NCI-H128 (cell line): Measurements from ENCODE around the gene DYRK3.
"Not testable (repeated sequence)": the region's sequence is repeated elsewhere in the genome, so short reads cannot be mapped to it uniquely, and the experiment has no call there.

ENCODE experiments used
- DNase-seq: peaks from one replicate; lab custom pipeline; 2025; ENCODE audit not compliant: unreplicated experiment; lab: John Stamatoyannopoulos, UW

DYRK3 gene

DNA sequence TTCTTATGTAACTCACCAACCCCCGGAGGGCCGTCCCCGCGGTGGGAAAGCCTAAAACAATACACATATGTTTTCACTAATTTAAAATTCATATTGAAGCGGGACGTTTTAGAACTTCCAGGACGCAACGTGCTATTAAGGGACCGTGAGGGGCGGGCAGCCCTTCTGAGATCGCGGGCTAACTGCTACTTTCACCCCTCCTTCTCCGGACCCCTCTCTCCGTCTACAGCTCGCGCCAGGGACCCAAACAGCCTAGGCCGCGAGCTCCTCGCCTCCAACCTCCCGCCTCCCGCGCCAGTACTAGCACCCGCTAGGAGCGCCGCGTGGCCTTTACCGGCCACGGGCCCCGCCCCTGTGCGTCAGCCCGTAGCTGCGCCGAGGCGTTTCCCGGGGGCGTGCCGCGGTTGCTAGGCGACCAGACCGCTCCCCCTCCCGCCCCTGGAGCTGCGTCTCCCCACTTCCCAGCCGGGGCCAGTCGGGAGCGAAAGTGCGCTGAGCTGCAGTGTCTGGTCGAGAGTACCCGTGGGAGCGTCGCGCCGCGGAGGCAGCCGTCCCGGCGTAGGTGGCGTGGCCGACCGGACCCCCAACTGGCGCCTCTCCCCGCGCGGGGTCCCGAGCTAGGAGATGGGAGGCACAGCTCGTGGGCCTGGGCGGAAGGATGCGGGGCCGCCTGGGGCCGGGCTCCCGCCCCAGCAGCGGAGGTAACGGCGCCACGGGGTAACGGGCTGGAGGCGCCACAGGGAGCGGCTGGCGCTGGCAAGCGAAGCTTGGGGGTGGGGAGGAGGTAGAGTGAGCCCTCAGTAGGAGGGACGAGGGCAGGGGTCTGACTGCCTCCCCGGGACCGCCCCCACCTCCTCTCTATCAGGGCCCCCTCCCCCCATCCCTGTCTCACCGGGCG lies at the start of gene DYRK3:
TSS of gene DYRK3 (plus strand) at position 457 of the 898 bp plus-strand sequence. CDS start at position 625, 168 bp downstream.
- DNase-seq = peak; percentile 94

DNA sequence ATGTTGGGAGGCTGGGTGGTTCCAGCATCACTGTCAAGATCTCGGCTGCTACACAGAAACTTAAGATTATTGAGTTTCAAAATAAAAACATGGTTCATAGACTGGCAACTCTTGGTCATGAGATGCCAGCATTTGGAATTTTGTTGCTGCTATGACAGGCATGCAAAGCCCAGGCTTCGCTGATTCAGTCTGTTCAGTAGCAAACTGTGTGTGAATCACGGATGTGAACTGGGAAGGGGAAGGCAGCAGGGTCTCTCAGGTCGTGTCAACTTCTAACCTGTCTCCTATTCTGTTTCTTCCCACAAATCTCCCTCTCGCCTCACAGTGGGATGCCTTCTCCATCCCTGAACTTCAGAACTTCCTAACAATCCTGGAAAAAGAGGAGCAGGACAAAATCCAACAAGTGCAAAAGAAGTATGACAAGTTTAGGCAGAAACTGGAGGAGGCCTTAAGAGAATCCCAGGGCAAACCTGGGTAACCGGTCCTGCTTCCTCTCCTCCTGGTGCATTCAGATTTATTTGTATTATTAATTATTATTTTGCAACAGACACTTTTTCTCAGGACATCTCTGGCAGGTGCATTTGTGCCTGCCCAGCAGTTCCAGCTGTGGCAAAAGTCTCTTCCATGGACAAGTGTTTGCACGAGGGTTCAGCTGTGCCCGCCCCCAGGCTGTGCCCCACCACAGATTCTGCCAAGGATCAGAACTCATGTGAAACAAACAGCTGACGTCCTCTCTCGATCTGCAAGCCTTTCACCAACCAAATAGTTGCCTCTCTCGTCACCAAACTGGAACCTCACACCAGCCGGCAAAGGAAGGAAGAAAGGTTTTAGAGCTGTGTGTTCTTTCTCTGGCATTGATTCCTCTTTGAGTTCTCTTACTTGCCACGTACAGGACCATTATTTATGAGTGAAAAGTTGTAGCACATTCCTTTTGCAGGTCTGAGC lies 48.6 kb upstream of the DYRK3 start:
- DNase-seq = no peak

- DNase-seq = no peak
Measured at GRCh38 chr1:206587904-206588303, 47.4 kb upstream of the DYRK3 start.

DNA sequence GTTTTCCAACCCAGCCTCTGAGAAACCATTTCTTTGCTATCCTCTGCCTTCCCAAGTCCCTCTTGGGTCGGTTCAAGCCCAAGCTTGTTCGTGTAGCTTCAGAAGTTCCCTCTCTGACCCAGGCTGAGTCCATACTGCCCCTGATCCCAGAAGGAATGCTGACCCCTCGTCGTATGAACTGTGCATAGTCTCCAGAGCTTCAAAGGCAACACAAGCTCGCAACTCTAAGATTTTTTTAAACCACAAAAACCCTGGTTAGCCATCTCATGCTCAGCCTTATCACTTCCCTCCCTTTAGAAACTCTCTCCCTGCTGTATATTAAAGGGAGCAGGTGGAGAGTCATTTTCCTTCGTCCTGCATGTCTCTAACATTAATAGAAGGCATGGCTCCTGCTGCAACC lies 46.8 kb upstream of the DYRK3 start:
- DNase-seq = no peak

- no peak for DNase-seq
Measured at GRCh38 chr1:206589206-206589605, 46.1 kb upstream of the DYRK3 start.

GRCh38 chr1:206590025-206590758 lies 45.1 kb upstream of the DYRK3 start:
- DNase-seq = no peak

DNA sequence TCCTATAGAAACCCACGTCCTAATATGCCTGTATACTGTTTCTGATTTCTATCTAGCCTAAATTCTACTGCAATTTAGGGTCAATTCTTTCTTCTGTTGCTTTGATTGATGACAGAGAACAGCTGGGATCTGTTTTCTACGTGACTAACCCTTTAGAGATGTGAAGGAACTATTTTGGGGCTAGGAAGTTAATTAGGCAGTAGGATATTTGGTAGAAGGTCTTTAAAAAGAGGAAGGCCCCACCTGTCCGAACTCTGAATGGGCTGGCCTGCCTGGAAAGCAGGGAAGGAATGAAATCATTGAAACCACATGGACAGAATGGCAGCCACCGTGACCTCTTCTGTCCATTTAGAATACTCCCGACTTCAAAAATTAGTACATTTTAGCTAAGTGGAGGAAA lies 44.1 kb upstream of the DYRK3 start:
- no peak for DNase-seq

- no peak for DNase-seq
Measured at GRCh38 chr1:206591696-206592095, 43.6 kb upstream of the DYRK3 start.

DNA sequence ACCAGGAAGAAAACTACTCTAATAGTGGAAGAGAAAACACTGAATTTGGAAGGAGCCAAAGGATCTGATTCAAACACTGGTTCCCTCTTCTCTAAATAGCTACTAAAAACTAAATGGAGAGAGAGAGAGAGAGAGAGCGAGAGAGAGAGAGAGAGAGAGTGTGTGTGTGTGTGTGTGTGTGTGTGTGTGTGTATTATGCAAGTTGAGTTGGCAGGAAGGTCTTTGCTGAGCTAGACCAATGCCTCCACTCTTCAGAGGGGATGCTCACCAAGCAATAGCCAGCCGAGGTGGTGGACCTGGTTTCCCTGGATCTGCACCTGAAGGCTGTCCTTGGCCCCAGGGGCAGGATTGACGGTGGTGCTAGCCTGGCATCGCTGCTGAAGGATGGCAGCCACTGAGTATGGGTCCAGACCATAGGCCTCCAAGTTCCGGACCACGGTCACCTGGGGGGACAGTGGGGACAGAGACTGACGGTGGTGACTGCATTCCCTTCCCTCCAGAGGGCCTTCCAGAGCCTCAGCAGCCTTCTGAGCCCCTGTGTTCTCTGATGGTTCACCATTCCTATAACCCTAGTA lies 41.9 kb upstream of the DYRK3 start:
- no peak for DNase-seq

- no peak for DNase-seq
Measured at GRCh38 chr1:206595581-206596318, 39.6 kb upstream of the DYRK3 start.

GRCh38 chr1:206596319-206596666 lies 39.0 kb upstream of the DYRK3 start:
- DNase-seq = no peak

DNA sequence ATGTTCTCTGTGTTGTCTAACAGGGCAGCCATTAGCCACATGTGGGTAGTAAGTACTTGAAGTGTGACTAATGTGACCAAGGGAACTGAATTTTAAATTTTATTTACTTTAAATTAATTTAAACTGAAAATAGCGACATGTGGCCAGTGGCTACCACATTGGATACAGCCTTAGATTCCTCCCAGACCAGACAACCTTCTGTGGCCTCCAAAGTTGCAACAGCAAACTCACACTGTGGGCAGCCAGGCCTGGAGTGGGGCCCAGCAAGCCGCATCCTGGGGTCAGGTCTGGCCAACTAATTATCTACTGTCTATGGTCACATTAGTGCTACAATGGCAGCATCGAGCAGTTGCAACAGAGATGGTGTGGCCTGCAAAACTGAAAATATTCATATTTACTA lies 34.8 kb upstream of the DYRK3 start:
- no peak for DNase-seq

DNA sequence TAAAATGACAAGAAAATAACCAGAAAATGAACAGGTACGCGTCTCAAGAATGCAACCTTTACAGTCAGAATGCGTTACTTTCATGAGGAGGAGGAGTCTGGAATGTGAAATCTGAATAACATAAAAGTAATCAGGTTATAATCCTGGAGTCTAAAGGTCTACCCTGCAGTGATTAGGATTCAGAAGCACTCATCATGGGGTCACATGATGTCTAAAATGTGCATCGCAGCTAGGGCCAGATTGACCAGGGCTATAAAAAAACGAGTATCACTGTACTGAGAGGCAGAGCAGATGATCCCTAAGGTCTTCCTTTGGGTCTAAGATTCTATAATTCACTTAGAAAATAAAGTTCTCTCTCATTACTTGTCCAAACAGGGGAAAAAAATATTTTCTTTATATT lies 30.5 kb upstream of the DYRK3 start:
- DNase-seq = no peak

DNA sequence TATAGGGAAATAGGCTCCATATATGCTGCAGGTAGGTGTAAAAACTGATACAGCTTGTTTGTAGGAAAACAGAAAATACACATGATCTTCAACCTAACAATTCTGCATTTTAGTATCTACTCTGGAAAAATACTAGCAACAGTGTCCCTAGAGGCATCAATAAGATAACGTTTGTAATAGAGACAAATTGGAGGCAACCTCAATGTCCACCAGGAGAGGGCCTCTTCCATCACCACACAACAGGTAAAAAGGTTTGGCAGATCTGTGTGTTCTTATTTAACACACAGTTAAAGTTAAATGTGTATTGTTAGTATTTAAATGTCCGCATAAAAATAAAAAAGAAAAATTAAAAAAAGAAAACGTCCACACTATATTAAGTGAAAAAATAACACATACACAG lies 28.5 kb upstream of the DYRK3 start:
- DNase-seq = no peak

DNA sequence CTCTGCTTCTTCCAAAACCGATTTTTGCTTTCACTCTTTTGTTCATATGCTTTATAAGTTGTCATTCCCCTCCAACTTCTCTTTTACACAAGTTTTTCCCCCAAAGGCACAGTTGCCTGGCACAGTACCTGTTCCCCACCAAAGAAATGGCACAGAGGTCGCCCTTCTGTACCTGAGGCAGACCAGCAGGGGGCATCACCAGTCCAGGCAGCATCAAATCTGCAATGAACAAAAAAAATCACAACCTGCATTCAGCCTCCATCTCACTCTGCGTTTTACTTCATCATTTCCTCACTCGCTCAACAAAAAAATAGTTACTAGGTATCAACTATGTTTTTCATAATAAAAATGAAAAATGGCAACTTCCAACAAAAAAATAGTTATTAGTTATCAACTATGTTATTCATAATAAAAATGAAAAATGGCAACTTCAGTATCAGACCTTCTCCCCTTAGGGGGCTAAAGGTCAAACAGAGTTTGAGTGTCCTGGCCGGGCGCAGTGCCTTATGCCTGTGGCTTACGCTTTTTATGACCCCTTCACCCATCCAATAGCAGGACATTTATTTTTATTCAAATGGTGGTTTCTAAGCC lies 27.1 kb upstream of the DYRK3 start:
- no peak for DNase-seq

- no peak for DNase-seq
Measured at GRCh38 chr1:206609229-206609991, 25.9 kb upstream of the DYRK3 start.

GRCh38 chr1:206612129-206612876 lies 23.0 kb upstream of the DYRK3 start, which contains the start of gene EIF2D:
Gene EIF2D, minus strand, starts transcription at chr1:206612465. Its CDS starts 123 bp downstream, at chr1:206612342.
- peak; percentile 84 for DNase-seq

DNA sequence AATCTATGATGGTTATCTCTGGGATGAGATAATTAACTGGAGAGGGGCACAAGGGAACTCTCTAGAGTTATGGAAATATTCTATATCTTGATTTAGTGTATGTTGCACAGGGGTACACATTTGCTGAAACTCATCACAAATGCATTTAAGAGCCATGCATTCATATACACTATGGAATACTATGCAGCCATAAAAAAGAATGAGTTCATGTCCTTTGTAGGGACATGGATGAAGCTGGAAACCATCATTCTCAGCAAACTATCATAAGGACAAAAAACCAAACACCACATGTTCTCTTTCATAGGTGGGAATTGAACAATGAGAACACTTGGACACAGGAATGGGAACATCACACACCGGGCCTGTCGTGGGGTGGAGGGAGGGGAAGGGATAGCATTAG lies 8.9 kb upstream of the DYRK3 start:
- DNase-seq = not testable (repeated sequence)
